Keratinocyte (primary cell): Measurements from ENCODE around the gene ZNF423. TPM values are rescaled to one million over a fixed set of nuclear protein-coding genes. Genes with fewer than 3 reads are reported as not detected.

Experiments used
- DNase-seq: peaks from one replicate; pipeline ENCODE4 v3.0.0-alpha.2; 2011; ENCODE audit warnings: low read depth, missing footprints, low spot score
- FAIRE-seq: peaks from 2 replicates; lab custom pipeline; 2011; peaks lifted over from hg19 to GRCh38; lab: Jason Lieb, UNC
- H2AFZ ChIP-seq: 2 replicates; pipeline ENCODE4 v1.6.0; 2012; ENCODE audit warnings: low read length, control low read depth, inconsistent platforms; ENCODE audit not compliant: control insufficient read depth
- H3K27ac ChIP-seq: 2 replicates; pipeline ENCODE4 v1.5.1; 2011; ENCODE audit warnings: low read length; ENCODE audit not compliant: control insufficient read depth, insufficient read depth
- H3K27me3 ChIP-seq: 3 replicates; pipeline ENCODE4 v1.6.0; 2011; ENCODE audit warnings: low read length; ENCODE audit not compliant: control insufficient read depth, insufficient read depth; ENCODE audit errors: extremely low read depth
- H3K36me3 ChIP-seq, 2 experiments: 2 replicates in 1 of 2; 3 replicates in 1 of 2; pipeline ENCODE4 v1.5.1; 2011; ENCODE audit warnings: low read length in 2 of 2, mild to moderate bottlenecking in 1 of 2; ENCODE audit not compliant: control insufficient read depth in 2 of 2, insufficient read depth in 2 of 2; ENCODE audit errors: extremely low read depth in 1 of 2
- H3K4me1 ChIP-seq: 3 replicates; pipeline ENCODE4 v1.5.1; 2011; ENCODE audit warnings: low read length; ENCODE audit not compliant: control insufficient read depth, insufficient read depth; ENCODE audit errors: extremely low read depth
- H3K4me2 ChIP-seq: 3 replicates; pipeline ENCODE4 v1.6.0; 2011; ENCODE audit warnings: low read depth, low read length; ENCODE audit not compliant: control insufficient read depth, insufficient read depth; ENCODE audit errors: extremely low read depth
- H3K4me3 ChIP-seq, 3 experiments: fragments of 200-600 bp in 1 of 3; sonication (generic) in 1 of 3; 2 replicates in 2 of 3; 3 replicates in 1 of 3; pipeline ENCODE4 v1.5.1; 2011 to 2016; ENCODE audit warnings: low read length in 3 of 3, mild to moderate bottlenecking in 3 of 3, control low read depth in 2 of 3, inconsistent platforms in 1 of 3, low read depth in 1 of 3, mixed read lengths in 1 of 3, mixed run types in 1 of 3, moderate library complexity in 1 of 3; ENCODE audit not compliant: control insufficient read depth in 2 of 3, insufficient read depth in 2 of 3; ENCODE audit errors: extremely low read depth in 1 of 3
- H3K79me2 ChIP-seq: 2 replicates; pipeline ENCODE4 v1.6.0; 2012; ENCODE audit warnings: low read length; ENCODE audit not compliant: control insufficient read depth, insufficient read depth
- H3K9ac ChIP-seq: 3 replicates; pipeline ENCODE4 v1.6.0; 2011; ENCODE audit warnings: low read length; ENCODE audit not compliant: control insufficient read depth, insufficient read depth; ENCODE audit errors: extremely low read depth
- H3K9me1 ChIP-seq: 3 replicates; pipeline ENCODE4 v1.6.0; 2011; ENCODE audit warnings: low read length; ENCODE audit not compliant: control insufficient read depth, insufficient read depth; ENCODE audit errors: extremely low read depth
- H3K9me3 ChIP-seq: 2 replicates; pipeline ENCODE4 v1.5.1; 2012; ENCODE audit warnings: low read depth, low read length; ENCODE audit not compliant: control insufficient read depth
- H4K20me1 ChIP-seq: 3 replicates; pipeline ENCODE4 v1.6.0; 2011; ENCODE audit warnings: low read length; ENCODE audit not compliant: control insufficient read depth, insufficient read depth; ENCODE audit errors: extremely low read depth
- EZH2 ChIP-seq: IDR thresholded peaks from one replicate; pipeline ENCODE4 v1.6.1; 2012; ENCODE audit warnings: inconsistent platforms, mild to moderate bottlenecking, low read length, moderate library complexity
- dilution Hi-C: fragments of 300-500 bp; cut with MboI; formaldehyde crosslinking; loops from one replicate; pipeline ENCODE4 v1.7.0; 2020; ENCODE audit warnings: low sequenced_read_pairs; ENCODE audit not compliant: extremely low pct_ligation_motif_present
- polyA plus RNA-seq, 5 experiments: library from polyadenylated mRNA; depleted of rRNA in 3 of 5; stranded (reverse) in 3 of 5; stranded (forward) in 1 of 5; unstranded in 1 of 5; fragments of >200 nt; gene quantifications; 1 replicate in 1 of 5; 2 replicates in 3 of 5; 3 replicates in 1 of 5; pipeline versions ENCODE4 v1.2.1 to v1.2.3, GENCODE V29; 2011 to 2012; ENCODE audit warnings: missing spikeins in 2 of 5, low read depth in 1 of 5, low replicate concordance in 1 of 5
- TF ChIP-seq, protein P1 (sequence below), 3 experiments: IDR thresholded peaks in 1 of 3; conservative IDR thresholded peaks in 1 of 3; optimal IDR thresholded peaks in 1 of 3; 2 replicates in 2 of 3; 3 replicates in 1 of 3; pipeline versions ENCODE3 to v1.5.1; 2011; ENCODE audit warnings: low read length in 3 of 3, mild to moderate bottlenecking in 3 of 3, moderate library complexity in 2 of 3, control low read depth in 1 of 3, inconsistent platforms in 1 of 3; ENCODE audit not compliant: insufficient read depth in 2 of 3; ENCODE audit errors: extremely low read depth in 1 of 3

ZNF423 gene
- polyA plus RNA-seq, 1 donor (not counting 4 experiments of a cell fraction or from before 2014, with no cell fraction given) = 0.05 TPM

DNA sequence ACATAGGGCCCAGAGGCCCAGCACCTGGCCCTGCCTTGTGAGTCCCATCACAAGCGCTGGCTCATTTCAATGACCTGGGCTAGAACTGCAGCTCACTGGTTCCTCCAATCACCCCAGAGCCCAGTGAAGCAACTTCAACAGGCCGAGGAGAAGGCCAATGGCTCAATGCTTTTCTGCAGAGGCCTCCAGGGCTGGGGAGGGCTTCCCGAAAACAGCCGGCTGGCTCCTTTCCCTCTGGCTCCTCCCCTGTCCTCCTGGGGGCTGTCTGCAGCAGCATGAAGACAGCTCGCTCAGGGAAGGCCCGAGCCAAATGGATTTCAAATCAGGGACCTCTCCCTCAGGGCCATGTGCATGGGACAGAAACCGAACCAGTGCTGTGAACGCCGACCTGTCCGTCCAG, 121.6 kb downstream of the ZNF423 start:
- Histone ChIP-seq H3K4me3 (no peak overlapping the region), H3K9me3 (no peaks in the 10 kb centered on the region), H3K4me2 (no peak overlapping the region), H2AFZ (no peak overlapping the region), H3K79me2 (no peaks in the 10 kb centered on the region), H3K27ac (no peak overlapping the region), H3K9me1 (no peaks in the 10 kb centered on the region), H4K20me1 (no peaks in the 10 kb centered on the region), H3K36me3 (no peaks in the 10 kb centered on the region), H3K9ac (no peak overlapping the region), H3K4me1 (no peaks in the 10 kb centered on the region), H3K27me3 (no peaks in the 10 kb centered on the region)
- DNase-seq (no peak), FAIRE-seq (no peak)
- dilution Hi-C loops = no loop called here
- TF ChIP-seq EZH2 = no peak
- TF ChIP-seq, protein P1, sequence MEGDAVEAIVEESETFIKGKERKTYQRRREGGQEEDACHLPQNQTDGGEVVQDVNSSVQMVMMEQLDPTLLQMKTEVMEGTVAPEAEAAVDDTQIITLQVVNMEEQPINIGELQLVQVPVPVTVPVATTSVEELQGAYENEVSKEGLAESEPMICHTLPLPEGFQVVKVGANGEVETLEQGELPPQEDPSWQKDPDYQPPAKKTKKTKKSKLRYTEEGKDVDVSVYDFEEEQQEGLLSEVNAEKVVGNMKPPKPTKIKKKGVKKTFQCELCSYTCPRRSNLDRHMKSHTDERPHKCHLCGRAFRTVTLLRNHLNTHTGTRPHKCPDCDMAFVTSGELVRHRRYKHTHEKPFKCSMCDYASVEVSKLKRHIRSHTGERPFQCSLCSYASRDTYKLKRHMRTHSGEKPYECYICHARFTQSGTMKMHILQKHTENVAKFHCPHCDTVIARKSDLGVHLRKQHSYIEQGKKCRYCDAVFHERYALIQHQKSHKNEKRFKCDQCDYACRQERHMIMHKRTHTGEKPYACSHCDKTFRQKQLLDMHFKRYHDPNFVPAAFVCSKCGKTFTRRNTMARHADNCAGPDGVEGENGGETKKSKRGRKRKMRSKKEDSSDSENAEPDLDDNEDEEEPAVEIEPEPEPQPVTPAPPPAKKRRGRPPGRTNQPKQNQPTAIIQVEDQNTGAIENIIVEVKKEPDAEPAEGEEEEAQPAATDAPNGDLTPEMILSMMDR (optimal IDR thresholded peaks at IDR 0.05 in 1 of 3, IDR thresholded peaks at IDR 0.05 in 1 of 3, conservative IDR thresholded peaks at IDR 0.05 in 1 of 3; ENCODE audit: extremely low read depth in 1 of 3, insufficient read depth in 2 of 3, low read length in 3 of 3) = no peak

- DNase-seq = no peak
- no peaks in the 10 kb centered on the region for H3K4me1 ChIP-seq
- H3K4me2 ChIP-seq = no peak overlapping the region
- no peaks in the 10 kb centered on the region for H4K20me1 ChIP-seq
- no peaks in the 10 kb centered on the region for H3K9me3 ChIP-seq
- no peak overlapping the region for H3K4me3 ChIP-seq
- no peaks in the 10 kb centered on the region for H3K79me2 ChIP-seq
- no peak overlapping the region for H3K27ac ChIP-seq
- no peak overlapping the region for H2AFZ ChIP-seq
- no peak for TF ChIP-seq EZH2
- TF ChIP-seq, protein P1 (optimal IDR thresholded peaks at IDR 0.05 in 1 of 3, IDR thresholded peaks at IDR 0.05 in 1 of 3, conservative IDR thresholded peaks at IDR 0.05 in 1 of 3; ENCODE audit: extremely low read depth in 1 of 3, insufficient read depth in 2 of 3, low read length in 3 of 3) = no peak
- no peaks in the 10 kb centered on the region for H3K27me3 ChIP-seq
- no peak for FAIRE-seq
- H3K9ac ChIP-seq = no peak overlapping the region
- no peaks in the 10 kb centered on the region for H3K9me1 ChIP-seq
- dilution Hi-C loops = no loop called here
- no peaks in the 10 kb centered on the region for H3K36me3 ChIP-seq
These were observed 122.5 kb downstream of the ZNF423 start for GRCh38 chr16:49733313-49734009.
